ENCODE data around the gene SH3GL3.

The SH3GL3 gene

GRCh38 chr15:83569341-83569740 lies 122.2 kb downstream of the SH3GL3 start:
- no peak for DNase-seq (ENCODE audit: low read depth)

DNA sequence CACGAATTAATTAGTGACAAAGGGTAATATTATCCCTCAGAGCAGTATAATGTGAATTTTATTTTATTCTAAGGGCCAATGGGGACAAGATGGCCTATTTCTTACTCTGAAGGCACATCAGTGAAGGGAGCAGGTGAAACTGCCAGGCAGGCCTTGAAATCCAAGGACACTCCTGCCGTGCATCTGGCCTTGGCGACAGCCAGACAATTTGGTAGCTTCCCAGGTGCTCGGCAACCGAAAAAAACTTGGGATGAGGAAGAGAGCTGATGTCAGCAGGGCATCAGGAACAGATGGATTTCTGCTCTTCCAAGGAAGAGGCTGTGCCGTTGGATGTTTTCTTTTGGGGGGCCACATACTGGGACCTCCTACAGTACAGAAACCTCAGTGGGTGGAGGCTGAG lies 123.6 kb downstream of the SH3GL3 start:
- DNase-seq (ENCODE audit: low read depth): no peak

GRCh38 chr15:83571820-83572707 lies 124.9 kb downstream of the SH3GL3 start:
- DNase-seq (ENCODE audit: low read depth): no peak

GRCh38 chr15:83574345-83574744 lies 127.2 kb downstream of the SH3GL3 start:
- no peak for DNase-seq (ENCODE audit: low read depth)

DNA sequence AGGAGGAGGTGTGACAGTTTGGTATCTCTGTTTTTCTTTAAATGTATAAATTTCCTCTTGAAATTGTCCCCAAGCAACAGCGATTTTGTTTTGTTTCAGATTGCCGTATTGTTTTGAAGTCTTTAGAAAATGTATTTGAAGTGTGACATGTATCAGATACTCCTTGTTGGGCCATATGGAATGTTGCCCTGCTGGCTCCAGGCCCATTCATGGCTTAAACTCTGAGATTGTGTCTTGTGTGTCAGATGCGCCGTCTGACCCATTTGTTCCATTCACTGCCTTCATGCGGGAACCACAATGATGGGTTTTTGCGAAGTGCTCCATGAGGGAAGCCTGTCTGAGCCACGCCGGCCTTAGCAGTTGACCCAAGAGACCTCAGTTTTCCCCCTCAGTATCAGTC lies 131.6 kb downstream of the SH3GL3 start:
- no peak for DNase-seq (ENCODE audit: low read depth)

- no peak for DNase-seq (ENCODE audit: low read depth)
These were observed 134.2 kb downstream of the SH3GL3 start for GRCh38 chr15:83581381-83581780.

DNA sequence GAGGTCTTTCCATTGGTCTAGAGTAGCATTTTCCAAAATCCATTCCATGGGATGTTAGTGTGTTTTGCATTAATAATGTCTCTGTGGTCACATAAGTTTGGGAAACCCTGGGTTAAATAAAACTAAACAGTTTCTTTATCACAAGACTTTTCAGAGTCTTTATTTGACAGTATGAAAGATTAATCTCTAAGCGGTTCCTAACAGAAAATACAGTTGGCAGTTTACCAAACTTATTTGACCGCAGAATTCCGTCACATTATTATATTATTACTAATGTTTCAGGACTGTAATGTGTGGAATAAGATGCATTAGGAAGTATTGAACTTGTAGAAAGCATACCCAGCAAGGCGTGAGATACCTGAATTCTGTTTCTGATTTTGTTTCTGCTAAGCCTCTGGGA lies 135.2 kb downstream of the SH3GL3 start:
- no peak for DNase-seq (ENCODE audit: low read depth)

- no peak for DNase-seq (ENCODE audit: low read depth)
These were observed 138.6 kb downstream of the SH3GL3 start for GRCh38 chr15:83585601-83586335.

DNA sequence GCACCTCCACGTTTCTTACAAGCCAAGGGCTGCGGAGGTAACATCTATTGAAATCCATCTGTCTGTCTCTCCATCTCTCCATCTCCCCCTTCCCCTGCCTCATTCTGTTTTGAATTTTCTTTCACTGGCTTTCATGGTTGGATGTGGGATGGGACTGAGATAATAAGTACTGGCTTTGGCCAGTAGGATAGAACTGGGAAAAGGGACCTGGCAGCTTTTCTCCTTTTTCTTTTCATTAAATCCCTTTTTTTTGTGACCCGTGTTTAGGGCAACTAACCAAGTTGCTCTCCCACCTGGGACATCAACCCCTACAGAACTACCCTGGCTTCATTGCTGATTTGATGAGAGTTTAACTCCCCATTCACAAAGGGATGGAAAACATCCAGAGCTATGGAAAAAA lies 139.9 kb downstream of the SH3GL3 start:
- no peak for DNase-seq (ENCODE audit: low read depth)

- DNase-seq (ENCODE audit: low read depth): no peak
These were observed 141.3 kb downstream of the SH3GL3 start for GRCh38 chr15:83588441-83588840.

DNA sequence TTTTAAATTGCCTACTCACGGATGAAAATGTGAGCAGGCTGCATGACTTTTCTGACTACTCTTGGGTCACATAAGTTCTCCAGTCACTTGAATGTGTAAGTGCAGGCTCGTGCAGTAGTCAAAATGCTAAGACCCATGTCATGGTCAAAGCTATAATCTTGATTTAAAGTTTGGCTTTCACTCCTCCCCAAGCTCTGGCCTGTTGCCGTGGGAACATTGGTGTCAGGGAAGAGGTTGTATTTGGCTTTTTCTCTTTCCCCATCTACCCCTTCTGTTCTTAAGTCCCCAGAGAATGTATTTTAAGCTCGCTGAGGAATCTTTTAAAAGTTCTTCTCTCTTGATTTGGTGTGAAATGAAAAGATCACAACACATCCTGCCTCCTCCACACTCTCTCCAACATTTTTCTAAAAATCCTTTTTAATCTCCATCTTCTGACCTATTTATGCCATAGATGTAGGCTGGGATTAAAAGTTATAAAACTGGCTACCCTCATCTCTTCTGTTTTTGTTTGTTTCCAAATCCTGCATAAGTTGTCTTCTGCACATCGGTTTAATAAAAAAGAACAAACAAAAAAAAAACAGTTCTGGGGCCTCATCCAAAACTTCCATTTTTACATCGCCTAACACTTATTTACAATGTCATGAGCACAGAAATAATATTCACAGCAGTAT lies 145.4 kb downstream of the SH3GL3 start:
- DNase-seq (ENCODE audit: low read depth): no peak

- no peak for DNase-seq (ENCODE audit: low read depth)
These were observed 148.1 kb downstream of the SH3GL3 start for GRCh38 chr15:83595191-83595590.

DNA sequence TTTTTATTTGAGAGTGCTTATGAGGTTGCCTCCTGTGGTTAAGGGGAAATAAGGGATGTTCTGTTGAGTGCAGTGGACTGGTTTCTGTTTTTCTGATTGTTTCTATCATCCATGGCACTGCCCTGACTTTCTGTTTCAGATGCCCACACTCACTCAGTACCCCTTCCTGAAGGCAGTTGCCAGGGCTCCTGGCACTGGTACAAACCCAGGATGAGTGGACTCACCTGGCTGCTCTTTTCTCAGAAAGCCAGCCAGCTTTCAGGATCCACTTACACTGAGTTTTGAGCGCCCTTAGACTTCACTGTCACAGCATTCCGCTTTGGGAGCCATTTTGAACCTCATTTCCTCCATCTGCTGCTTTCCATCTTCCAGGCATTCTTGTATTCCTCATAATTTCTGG lies 150.9 kb downstream of the SH3GL3 start:
- no peak for DNase-seq (ENCODE audit: low read depth)

GRCh38 chr15:83602021-83602420 lies 154.9 kb downstream of the SH3GL3 start:
- no peak for DNase-seq (ENCODE audit: low read depth)

DNA sequence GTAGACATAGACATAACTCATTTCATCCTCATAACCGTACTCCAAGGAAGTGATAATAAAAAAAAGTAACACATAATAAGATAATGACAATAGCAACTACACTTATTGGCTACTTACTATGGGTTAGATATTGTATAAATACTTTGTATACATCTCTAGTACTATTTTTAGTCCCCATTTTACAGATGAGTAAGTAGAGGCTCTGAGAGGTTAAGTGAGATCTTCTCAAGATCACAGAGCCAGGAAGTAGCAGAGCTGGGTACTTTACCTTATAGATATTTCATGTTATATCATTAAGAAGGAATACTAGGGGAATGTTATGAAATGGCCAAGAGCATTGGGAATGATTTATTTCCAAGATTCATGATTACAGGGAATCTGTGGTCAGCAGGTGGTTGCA lies 157.4 kb downstream of the SH3GL3 start:
- DNase-seq (ENCODE audit: low read depth): no peak

DNA sequence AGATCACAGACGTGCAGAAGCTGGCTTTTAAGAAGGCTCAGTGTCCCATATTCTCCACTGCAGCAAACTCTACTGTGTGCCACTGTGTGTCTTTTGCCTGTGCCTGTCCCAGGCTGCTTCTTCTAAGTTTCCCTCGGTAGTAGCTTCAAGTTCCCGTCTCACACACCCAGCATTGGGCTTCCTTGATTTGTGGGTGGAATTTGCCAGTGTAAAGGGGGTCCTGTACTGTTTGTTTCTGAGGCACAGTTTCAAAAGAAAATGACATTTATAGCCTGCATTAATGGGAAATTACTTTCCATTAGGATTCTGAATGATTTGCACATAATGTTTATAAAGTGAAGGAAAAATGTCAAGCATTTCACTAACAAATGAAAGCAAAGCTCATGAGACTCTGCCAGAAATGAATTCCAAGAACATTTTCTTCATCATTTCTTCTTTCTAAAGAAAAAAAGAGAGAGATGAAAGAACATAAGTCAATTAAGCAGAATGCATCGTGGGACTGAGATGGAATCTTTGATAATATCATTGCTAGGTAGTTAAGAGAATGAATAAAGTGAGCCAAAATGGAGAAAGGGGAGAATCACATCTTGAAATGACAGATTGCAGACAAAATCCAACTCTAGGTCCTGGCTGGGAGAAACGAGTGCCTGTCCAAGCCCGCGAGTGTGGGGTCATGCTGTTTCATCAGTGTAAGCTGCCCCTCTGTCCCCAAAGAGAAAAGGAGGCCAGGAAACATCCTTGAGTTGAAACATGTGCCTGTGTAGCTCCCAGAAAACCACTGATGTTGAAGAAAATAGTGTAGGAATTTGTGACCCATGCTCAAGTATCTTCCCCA lies 158.2 kb downstream of the SH3GL3 start:
- DNase-seq (ENCODE audit: low read depth): no peak

DNA sequence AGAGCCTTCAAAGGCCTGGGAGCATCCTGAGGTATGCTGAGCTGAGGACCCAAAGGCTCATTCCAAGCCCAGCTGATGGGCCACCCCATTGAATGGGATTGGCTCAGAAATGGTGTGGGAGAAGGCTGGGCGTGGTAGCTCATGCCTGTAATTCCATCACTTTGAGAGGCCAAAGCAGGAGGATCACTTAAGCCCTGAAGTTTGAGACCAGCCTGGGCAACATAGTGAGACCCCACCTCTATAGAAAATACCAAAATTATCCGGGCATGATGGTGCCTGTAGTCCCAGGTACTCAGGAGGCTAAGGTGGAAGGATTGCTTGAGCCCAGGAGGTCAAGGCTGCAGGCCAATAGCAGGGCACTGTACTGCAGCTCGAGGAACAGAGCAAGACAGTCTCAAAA lies 163.0 kb downstream of the SH3GL3 start:
- DNase-seq (ENCODE audit: low read depth): no peak

GRCh38 chr15:83610901-83611685 lies 164.0 kb downstream of the SH3GL3 start:
- DNase-seq (ENCODE audit: low read depth): no peak

DNA sequence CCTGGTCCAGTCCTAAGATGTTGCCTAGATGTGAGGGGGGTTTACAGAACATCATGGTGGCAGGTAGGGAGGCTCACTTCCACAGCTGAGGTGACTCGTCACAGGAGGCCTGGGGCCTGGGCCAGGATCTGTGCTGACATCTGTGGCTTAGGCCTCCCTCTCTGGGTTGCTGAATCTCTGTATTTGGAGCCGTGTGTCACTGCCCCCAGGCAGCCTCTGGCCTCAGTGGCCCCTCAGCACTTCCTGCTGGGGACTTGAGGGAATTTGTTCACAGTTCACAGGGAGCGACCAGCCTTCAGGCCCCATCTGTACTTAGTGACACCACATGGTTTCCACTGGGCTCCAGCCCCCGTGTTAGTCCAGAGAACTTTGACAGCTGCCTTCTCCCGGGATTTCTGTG lies 165.1 kb downstream of the SH3GL3 start:
- no peak for DNase-seq (ENCODE audit: low read depth)

GRCh38 chr15:83612898-83613635 lies 165.9 kb downstream of the SH3GL3 start:
- DNase-seq (ENCODE audit: low read depth): no peak
